Heart left ventricle (tissue), 16 donors: ENCODE measurements around the gene SVEP1. TPM values are rescaled to one million over a fixed set of nuclear protein-coding genes. Genes with fewer than 3 reads are reported as not detected.

Experiments
- ATAC-seq, 4 donors: fragments of 200-7000 bp; cut with Tn5 transposase; one replicate each; pipeline ENCODE4 v1.9.1; 2020 to 2022; ENCODE audit warnings: moderate library complexity in 4 of 4, mild to moderate bottlenecking in 3 of 4, moderate number of reproducible peaks in 1 of 4
- DNase-seq, 5 donors: peaks; one replicate each; pipeline ENCODE4 v3.0.0-alpha.2; 2020
- H3K27ac ChIP-seq, 12 donors: fragments of 200-600 bp; sonication (generic) in 4 of 12; one replicate each; pipeline versions ENCODE4 v1.5.0 to v1.8.0; 2016 to 2022; ENCODE audit warnings: mild to moderate bottlenecking in 2 of 12
- H3K27me3 ChIP-seq, 9 donors: fragments of 200-600 bp; sonication (generic) in 2 of 9; one replicate each; pipeline versions ENCODE4 v1.5.1 to v1.8.0; 2016 to 2022; ENCODE audit warnings: mild to moderate bottlenecking in 3 of 9
- H3K36me3 ChIP-seq, 9 donors: fragments of 200-600 bp; sonication (generic) in 2 of 9; one replicate each; pipeline versions ENCODE4 v1.5.0 to v1.8.0; 2018 to 2022; ENCODE audit warnings: mild to moderate bottlenecking in 2 of 9
- H3K4me1 ChIP-seq, 12 donors: fragments of 200-600 bp; sonication (generic) in 4 of 12; one replicate each; pipeline versions ENCODE4 v1.5.0 to v1.8.0; 2016 to 2022; ENCODE audit warnings: mild to moderate bottlenecking in 3 of 12
- H3K4me3 ChIP-seq, 12 donors: fragments of 200-600 bp; sonication (generic) in 4 of 12; one replicate each; pipeline versions ENCODE4 v1.5.0 to v1.8.0; 2017 to 2022; ENCODE audit warnings: mild to moderate bottlenecking in 9 of 12, moderate library complexity in 4 of 12
- H3K9me3 ChIP-seq, 12 donors: fragments of 200-600 bp; sonication (generic) in 4 of 12; one replicate each; pipeline versions ENCODE4 v1.5.0 to v1.8.0; 2016 to 2022; ENCODE audit warnings: mild to moderate bottlenecking in 1 of 12
- POLR2A ChIP-seq, 2 donors: fragments of 450-650 bp; IDR thresholded peaks; one replicate each; pipeline ENCODE4 v1.6.1; 2017; ENCODE audit warnings: antibody characterized with exemption in 2 of 2, mild to moderate bottlenecking in 2 of 2, moderate library complexity in 2 of 2
- WGBS, 4 donors: extraction: QIAGEN DNeasy Blood & Tissue Kit in 2 of 4; methylation state at CpG; one replicate each; pipeline versions ENCODE4 v1.1.5 to v1.1.7; 2013 to 2018; 5-methylcytosine and 5-hydroxymethylcytosine counted together
- intact Hi-C, 10 donors: fragments of 100-400 bp; cut with DNase I; formaldehyde crosslinking; loops; one replicate each; pipeline versions ENCODE4 v1.11.1 to v1.14.2; 2022
- polyA plus RNA-seq, 2 donors: library from polyadenylated mRNA; stranded (reverse); fragments of 200-250 nt; gene quantifications; one replicate each; pipeline ENCODE4 v1.2.3, GENCODE V29; 2013
- total RNA-seq, 9 donors: library from RNA; depleted of rRNA in 2 of 9; stranded (reverse); fragments of >200 nt in 2 of 9; fragmentation: NEBNext Ultra II Directional in 3 of 9; extraction: Animal tissue kit (Norgen Biotek cat#: 25700) in 3 of 9; gene quantifications; one replicate each; pipeline versions ENCODE4 v1.1.0 to v1.2.4, GENCODE V29; 2016 to 2023
- TF ChIP-seq, protein P1 (sequence below), 12 donors: fragments of 200-600 bp; sonication (generic) in 4 of 12; IDR thresholded peaks; one replicate each; pipeline versions ENCODE4 v1.5.0 to v1.8.0; 2018 to 2022; ENCODE audit warnings: antibody characterized with exemption in 12 of 12, mild to moderate bottlenecking in 5 of 12
- donor health status: ischemic (EF 13 %, LVEDD 7.1; RV severe dilation, severe dysfunction).
- donor health status: healthy with polysubstance abuse.
- donor health status: DM: no; HTN: yes; CAD: no.
- donor health status: DM: no; HTN: no; CAD: no.
- donor health status: ischemic (EF 25% LVEDD 6.9; RV normal size, moderate dysfunction).
- donor health status: ischemic (EF 25% LVEDD 5.7; RV mildly dilated, moderate dysfunction).
- donor health status: healthy.
- donor health status: DM: yes; HTN: yes; CAD: no.
- donor health status: ischemic (EF 35%, LVEDD 5.7; RV mildly dilated, moderate dysfunction).
- donor health status: nonischemic (EF 11% LVEDD 7.7; RV severe dilation, severe dysfunction).
- donor health status: DM: yes; HTN: yes; CAD: no.
- donor health status: PGD.
- donor health status: ischemic (EF 29% LVEDD 5.4; RV normal size, mild dysfunction).
- donor health status: nonischemic (EF 23%, LVEDD 6.1; RV moderate dilation, normal function).

The SVEP1 gene
- total and polyA plus RNA-seq, 11 donors: 0.50 to 34.4 (median 7.5) TPM

DNA sequence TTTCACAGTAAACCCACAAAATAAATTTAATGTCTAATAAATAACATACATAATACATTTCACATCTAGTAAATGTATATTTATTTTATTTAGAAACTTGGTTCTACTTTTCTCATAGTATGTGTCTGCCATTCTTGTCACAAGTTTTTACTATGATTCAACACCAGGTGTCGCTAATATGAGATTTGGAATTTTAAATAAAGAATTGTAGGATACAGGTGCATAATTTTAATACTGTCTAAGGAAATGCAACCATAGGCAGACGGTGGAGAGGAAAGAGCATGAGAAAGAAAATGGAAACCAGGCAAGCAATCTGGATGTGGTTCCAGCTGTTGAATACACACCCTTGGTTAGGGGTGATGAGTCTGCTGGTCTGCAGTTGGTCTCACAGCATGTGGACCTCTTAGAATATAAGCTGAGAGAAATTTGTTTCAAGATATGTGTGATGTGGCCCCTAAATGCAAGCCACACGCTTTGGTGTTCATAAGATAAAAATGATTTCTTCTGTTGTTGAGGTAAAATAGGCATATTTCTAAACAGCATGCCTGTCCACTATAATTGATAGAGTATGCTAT is 127.2 kb downstream of the SVEP1 start:
- H3K27ac ChIP-seq: no peak overlapping the region
- ATAC-seq (no peak), DNase-seq (no peak)
- no peaks in the 10 kb centered on the region for H3K9me3 ChIP-seq
- no peaks in the 10 kb centered on the region for H3K4me1 ChIP-seq
- H3K36me3 ChIP-seq: peaks cover 0 to 40% (median 0%) of the 10 kb centered on the region in 9 donors
- 23 to 32% (median 26%) methylated on average over 3 of the region's 3 CpGs for WGBS, 4 donors
- H3K4me3 ChIP-seq: no peak overlapping the region
- TF ChIP-seq, protein P1, sequence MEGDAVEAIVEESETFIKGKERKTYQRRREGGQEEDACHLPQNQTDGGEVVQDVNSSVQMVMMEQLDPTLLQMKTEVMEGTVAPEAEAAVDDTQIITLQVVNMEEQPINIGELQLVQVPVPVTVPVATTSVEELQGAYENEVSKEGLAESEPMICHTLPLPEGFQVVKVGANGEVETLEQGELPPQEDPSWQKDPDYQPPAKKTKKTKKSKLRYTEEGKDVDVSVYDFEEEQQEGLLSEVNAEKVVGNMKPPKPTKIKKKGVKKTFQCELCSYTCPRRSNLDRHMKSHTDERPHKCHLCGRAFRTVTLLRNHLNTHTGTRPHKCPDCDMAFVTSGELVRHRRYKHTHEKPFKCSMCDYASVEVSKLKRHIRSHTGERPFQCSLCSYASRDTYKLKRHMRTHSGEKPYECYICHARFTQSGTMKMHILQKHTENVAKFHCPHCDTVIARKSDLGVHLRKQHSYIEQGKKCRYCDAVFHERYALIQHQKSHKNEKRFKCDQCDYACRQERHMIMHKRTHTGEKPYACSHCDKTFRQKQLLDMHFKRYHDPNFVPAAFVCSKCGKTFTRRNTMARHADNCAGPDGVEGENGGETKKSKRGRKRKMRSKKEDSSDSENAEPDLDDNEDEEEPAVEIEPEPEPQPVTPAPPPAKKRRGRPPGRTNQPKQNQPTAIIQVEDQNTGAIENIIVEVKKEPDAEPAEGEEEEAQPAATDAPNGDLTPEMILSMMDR (IDR thresholded peaks at IDR 0.05): peak; percentile 28 to 56 (median 38)
- no peak for TF ChIP-seq POLR2A (IDR thresholded peaks at IDR 0.05)
- intact Hi-C loops: loop anchor here in 9 of 10 donors (5.0 to 10.0 kb wide), 6 partner anchors 130 to 845 kb away; no protein-coding TSS in a partner anchor
- no peaks in the 10 kb centered on the region for H3K27me3 ChIP-seq

DNA sequence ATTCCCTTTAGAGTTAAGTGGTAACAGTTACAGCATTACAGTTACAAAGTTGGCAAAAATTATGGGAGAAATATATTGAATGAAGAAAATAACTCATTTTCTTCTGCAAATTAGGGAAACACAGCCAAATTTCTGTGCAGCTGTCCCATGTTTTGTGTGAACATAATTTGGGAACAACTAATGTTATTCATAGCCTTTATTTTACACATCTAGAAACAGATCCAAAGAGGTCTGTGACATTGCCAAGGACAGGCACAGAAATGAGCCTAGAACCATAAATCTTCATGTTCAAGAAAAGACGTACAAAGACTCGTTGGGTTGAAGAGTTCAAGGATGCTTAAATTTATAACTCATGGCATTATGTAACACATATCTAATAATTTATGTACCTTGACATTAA is 127.8 kb downstream of the SVEP1 start:
- intact Hi-C loops: loop anchor here in 9 of 10 donors (5.0 to 10.0 kb wide), 6 partner anchors 131 to 846 kb away; no protein-coding TSS in a partner anchor
- Histone ChIP-seq H3K4me1 (no peaks in the 10 kb centered on the region), H3K36me3 (peaks cover 0 to 37% (median 0%) of the 10 kb centered on the region in 9 donors), H3K9me3 (peaks cover 0 to 5% (median 0%) of the 10 kb centered on the region in 12 donors), H3K27me3 (peaks cover 0 to 5% (median 0%) of the 10 kb centered on the region in 9 donors), H3K4me3 (no peak overlapping the region), H3K27ac (no peak overlapping the region)
- ATAC-seq (no peak), DNase-seq (no peak)
- no peak for TF ChIP-seq POLR2A (IDR thresholded peaks at IDR 0.05)
- TF ChIP-seq, protein P1 (IDR thresholded peaks at IDR 0.05): no peak
- 64 to 77% (median 67%) methylated on average over 2 of the region's 2 CpGs for WGBS, 4 donors

DNA sequence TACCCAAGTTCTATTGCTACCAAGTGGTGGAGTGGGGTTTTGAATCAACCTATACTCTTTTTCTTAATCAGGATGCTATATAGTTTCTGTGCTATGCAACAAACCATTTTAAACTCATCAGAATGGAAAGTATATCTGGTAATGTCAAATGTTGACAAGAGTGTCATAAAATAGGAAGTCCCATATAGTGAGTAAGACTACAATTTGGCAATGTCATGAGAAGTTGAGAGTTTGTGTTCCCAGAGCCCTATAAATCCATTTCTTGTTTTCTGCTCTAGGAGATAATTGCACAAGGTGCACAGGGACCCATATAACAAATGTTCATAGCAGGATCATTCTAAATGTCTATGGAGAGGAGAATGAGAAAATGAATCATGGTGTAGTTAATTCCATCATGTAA is 132.1 kb downstream of the SVEP1 start:
- Histone ChIP-seq H3K27ac (no peak overlapping the region), H3K4me3 (no peak overlapping the region), H3K27me3 (peaks cover 0 to 5% (median 0%) of the 10 kb centered on the region in 9 donors), H3K9me3 (peaks cover 0 to 13% (median 2%) of the 10 kb centered on the region in 12 donors), H3K4me1 (no peaks in the 10 kb centered on the region), H3K36me3 (peaks cover 0 to 55% (median 6%) of the 10 kb centered on the region in 9 donors)
- TF ChIP-seq, protein P1 (IDR thresholded peaks at IDR 0.05): no peak
- TF ChIP-seq POLR2A (IDR thresholded peaks at IDR 0.05): no peak
- ATAC-seq (no peak), DNase-seq (no peak)
- intact Hi-C loops: loop anchor here in 1 of 10 donors (10.0 kb wide), 1 partner anchor 177 kb away; no protein-coding TSS in a partner anchor

DNA sequence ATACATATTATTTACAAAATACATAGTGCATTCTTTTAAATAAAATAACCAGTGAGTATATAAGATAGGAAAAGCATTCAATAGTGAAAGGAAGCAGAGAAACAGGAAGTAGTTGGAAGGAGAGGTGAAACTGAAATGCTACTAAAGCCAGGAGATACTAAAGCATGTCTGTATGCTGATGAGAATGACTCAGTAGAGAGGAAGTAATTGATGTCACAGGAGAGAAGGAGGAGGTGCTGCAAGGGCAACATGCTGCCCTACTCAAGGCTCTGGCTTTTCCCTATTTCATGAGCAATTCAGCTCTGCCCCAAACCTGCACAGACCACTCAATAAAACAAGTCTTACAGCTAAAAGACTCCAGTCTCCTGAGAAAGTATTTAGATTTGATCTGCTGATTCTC is 133.4 kb downstream of the SVEP1 start:
- no peak overlapping the region for H3K27ac ChIP-seq
- ATAC-seq (no peak), DNase-seq (no peak)
- peaks cover 0 to 58% (median 6%) of the 10 kb centered on the region in 9 donors for H3K36me3 ChIP-seq
- no peak for TF ChIP-seq POLR2A (IDR thresholded peaks at IDR 0.05)
- TF ChIP-seq, protein P1 (IDR thresholded peaks at IDR 0.05): no peak
- intact Hi-C loops: loop anchor here in 1 of 10 donors (10.0 kb wide), 1 partner anchor 179 kb away; no protein-coding TSS in a partner anchor
- peaks cover 0 to 13% (median 2%) of the 10 kb centered on the region in 12 donors for H3K9me3 ChIP-seq
- H3K4me3 ChIP-seq: no peak overlapping the region
- H3K27me3 ChIP-seq: peaks cover 0 to 5% (median 0%) of the 10 kb centered on the region in 9 donors
- H3K4me1 ChIP-seq: no peaks in the 10 kb centered on the region
